Gastroesophageal sphincter (tissue), 3 donors: ENCODE data around the gene RASGRP4.

Source experiments
- CTCF ChIP-seq, 4 experiments: fragments of 200-600 bp in 2 of 4; fragments of 450-650 bp in 2 of 4; sonication (generic) in 1 of 4; IDR thresholded peaks; one replicate each; pipeline ENCODE4 v1.5.1; 2017 to 2019; ENCODE audit warnings: antibody characterized with exemption in 4 of 4, mild to moderate bottlenecking in 2 of 4, moderate library complexity in 2 of 4
- POLR2A ChIP-seq, 2 donors: fragments of 450-650 bp; IDR thresholded peaks; one replicate each; pipeline ENCODE4 v1.6.1; 2017; ENCODE audit warnings: antibody characterized with exemption in 2 of 2, mild to moderate bottlenecking in 2 of 2, moderate library complexity in 1 of 2
- POLR2AphosphoS5 ChIP-seq: sonication (generic); formaldehyde crosslinking; IDR thresholded peaks from one replicate; pipeline ENCODE4 v1.6.1; 2017; ENCODE audit warnings: antibody characterized with exemption

GRCh38 chr19:38445362-38445761 lies 19.3 kb upstream of the RASGRP4 start:
- TF ChIP-seq POLR2A (IDR thresholded peaks at IDR 0.05) (no peak), CTCF (IDR thresholded peaks at IDR 0.05) (no peak), POLR2AphosphoS5 (no peak)
